Measurements from ENCODE around the gene DPEP1.

DNA sequence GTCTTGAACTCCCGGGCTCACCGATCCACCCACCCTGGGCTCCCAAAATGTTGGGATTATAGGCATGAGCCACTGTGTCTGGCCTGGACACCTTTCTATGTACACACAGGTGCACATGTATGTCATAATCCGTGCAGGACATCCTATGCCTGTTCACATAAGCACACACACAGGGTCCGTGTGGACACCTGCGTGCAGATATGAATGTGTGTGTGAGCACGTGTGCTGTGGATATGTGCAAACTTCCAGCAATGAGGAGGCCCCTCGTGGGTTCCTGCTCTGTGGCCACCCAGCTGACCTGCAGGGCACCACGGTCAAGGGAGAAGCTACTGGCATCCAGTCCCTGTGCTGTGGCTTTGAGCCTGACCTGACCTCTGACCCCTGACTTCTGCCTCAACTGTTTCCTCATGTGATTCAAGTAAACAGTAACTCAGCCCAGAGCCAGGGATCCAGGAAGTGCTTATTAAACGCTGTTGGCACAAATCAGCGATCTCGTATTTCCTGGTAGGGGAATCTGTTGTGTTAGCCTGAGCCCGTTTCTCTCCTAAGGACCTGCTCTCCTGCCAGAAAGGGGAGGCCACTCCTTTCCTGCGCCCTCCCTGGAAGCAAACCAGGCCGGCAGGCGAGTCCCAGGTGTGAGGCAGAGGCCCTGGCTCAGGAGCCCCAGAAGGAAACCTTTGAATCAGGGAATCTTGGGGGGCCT lies 31.4 kb upstream of the DPEP1 start:
- TF ChIP-seq CTCF (IDR thresholded peaks at IDR 0.05; ENCODE audit: extremely low read depth in 1 of 2, insufficient read depth in 1 of 2, low read depth in 1 of 2, low read length in 2 of 2) (no peak), POLR2A (IDR thresholded peaks at IDR 0.05; ENCODE audit: low read depth, low read length) (peak; percentile 52)

Data from endothelial cell of umbilical vein (primary cell).